Raji (cell line): ENCODE results near the gene TRIM36.

Experiments
- POLR2A ChIP-seq: IDR thresholded peaks from 2 replicates; pipeline ENCODE4 v1.6.1; 2011; ENCODE audit warnings: low read depth, low read length, control low read depth; ENCODE audit not compliant: insufficient read depth

Gene TRIM36

DNA sequence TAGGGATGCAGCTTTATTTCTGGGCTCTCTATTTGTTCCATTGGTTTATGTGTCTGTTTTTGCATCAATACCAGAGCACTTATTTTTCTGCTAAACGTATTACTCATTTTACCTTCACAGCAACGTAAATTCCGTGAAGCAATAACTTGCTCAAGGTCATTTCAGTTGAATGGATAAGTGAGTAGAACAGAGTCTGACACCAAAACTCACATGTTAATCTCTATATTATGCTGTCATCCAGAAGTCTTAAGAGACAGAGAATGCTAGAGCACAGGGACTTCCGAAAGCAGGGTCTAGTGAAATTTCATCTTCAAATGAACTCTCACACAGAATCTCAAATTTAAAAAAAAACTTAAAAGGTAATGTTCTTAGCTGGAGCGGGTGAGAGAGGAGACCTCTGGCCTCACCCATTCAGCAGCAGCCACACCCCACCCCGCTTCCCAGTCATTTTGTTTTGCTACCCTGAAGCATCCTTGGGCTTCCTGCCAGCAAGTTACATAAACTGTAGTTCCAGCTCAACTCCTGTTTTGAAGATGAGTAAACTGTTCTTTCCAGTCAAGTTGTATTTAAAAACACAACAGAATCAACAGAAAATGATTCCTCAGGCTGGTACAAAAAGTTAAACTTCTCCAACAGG lies 69.3 kb downstream of the TRIM36 start:
- TF ChIP-seq POLR2A = no peak

DNA sequence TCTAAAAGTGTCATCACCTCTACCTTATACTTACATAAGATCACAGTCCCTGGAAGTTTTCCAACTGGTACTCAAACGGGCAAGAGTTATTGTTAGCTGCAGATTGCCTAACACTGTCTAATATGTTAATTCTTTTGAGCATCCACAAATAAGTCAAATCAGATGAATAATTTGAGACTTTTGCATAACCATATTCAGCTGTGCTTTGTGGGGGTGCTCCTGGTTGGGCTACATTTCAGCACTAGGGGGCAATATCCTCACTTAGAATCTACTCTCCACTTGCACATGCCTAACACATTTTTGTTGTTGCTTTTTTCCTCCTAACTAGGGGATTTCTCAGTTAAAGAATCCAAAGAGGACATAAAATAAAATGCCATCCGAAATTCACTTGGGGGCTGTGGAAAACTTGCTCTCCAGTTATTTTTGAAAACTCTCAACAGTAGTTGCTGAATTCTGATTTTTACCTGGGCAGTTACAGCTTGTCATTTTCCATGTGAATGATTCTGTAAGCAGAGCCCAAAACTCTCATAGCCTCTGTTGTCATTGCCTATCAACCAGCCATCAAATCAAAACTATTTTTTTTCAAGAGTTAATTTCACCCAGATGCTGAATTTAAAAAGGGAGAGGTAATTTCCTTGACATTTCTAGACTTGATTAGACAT lies 71.5 kb downstream of the TRIM36 start:
- no peak for TF ChIP-seq POLR2A

DNA sequence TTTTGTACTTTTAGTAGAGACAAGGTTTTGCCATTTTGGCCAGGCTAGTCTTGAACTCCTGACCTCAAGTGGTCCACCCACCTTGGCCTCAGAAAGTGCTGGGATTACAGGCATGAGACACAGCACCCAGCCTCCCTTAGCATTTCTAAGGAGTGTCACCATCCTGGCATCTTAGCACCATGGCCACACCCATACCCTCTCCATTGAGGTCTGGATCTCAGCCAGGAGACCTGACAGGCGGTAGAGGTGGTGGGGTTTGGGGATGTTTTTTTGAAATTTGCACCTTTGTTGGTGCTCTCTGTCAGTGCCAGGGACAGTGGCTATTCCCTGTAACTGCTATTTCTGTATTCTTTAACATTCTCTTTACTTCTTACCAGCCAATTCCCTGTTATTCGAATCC lies 72.5 kb downstream of the TRIM36 start:
- no peak for TF ChIP-seq POLR2A

DNA sequence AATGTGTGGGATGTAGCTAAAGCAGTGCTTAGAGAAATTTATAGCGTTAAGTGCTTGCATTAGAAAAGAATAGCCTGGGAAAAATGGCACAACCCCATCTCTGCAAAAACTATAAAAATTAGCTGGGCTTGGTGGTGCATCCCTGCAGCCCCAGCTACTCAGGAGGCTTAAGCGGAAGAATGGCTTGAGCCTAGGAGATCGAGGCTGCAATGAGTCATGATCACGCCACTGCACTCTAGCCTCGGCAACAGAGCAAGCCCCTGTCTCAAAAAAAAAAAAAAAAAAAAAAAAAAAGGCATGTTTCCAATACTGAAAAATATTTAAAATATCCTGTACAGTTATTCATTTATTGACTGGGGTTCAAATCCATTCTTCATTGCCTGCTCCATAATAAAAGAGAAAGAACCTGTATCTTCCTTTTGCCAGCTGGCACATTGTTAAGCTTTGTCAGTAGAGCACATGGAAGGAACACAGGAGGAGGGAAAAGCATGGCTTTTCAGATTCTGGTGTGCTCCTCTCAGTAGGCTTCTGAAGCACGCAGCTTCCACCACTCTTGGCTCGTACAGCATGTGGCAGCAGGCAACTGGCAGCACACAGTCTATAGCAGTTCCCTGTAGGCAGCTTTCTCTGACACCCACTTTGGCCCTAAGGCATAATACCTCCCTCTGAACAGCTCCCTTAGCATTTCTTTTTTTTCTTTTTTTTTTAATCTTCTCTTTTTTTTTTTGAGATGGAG lies 73.5 kb downstream of the TRIM36 start:
- TF ChIP-seq POLR2A = no peak

DNA sequence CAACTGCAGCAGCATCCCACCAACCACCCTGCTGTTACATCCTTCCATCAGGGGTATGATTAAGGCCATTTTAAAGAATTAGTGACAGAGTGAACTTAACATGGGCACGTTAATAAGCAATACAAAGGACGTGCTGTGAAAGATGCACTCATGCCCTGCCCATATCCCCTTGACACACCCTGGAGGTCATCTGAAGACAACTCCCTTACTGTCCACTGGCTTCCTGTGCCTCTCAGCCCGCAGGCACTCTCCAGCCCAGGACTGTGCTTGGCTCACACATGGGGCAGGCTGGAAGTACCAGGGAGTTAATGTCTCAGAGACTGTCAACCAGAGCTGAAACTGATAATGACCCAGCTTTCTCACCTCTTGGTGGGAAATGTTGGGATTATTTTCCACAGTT lies 81.8 kb downstream of the TRIM36 start:
- no peak for TF ChIP-seq POLR2A

DNA sequence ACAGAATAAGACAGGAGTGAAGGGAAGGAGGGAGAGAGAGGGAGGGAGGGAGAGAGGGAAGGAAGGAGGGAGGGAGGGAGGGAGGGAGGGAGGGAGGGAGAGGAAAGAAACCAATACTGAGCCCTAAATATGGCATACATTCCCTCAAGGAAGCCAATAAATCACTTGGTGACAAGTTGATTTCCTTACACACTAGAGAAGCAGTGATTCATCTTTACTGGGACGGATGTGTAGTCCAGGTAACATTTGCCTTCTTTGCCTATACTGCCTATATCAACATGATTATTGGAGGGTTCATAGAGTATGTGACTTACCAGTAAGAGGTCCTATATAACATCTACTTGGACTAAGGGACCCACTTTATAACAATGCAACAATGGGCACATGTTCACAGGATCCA lies 83.2 kb downstream of the TRIM36 start:
- TF ChIP-seq POLR2A = no peak

DNA sequence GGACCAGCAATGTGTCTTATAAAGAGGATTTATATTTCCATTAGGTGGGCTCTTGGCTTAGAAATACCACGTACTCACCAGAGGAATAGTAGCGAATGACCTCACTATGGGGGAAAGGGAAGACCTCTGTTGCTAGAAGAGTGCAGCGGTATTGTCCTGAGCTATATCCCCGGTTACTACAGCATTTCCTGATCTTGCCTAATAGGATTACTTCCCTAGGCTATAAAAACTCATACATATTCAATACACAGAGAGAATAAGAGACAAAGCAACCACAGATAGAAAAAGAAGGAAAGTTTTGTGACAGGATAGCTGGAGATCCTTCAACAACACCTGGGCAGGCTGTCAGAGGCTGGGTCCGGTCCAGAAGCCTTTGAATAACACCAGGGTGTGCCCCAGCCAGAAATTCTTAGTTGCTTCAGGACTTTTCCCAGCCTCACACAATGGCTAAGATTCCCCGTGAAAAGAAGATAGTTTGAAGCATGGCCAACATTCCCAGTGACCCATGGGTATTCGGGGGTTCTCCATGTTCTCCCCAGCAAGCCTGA lies 85.4 kb downstream of the TRIM36 start:
- no peak for TF ChIP-seq POLR2A

DNA sequence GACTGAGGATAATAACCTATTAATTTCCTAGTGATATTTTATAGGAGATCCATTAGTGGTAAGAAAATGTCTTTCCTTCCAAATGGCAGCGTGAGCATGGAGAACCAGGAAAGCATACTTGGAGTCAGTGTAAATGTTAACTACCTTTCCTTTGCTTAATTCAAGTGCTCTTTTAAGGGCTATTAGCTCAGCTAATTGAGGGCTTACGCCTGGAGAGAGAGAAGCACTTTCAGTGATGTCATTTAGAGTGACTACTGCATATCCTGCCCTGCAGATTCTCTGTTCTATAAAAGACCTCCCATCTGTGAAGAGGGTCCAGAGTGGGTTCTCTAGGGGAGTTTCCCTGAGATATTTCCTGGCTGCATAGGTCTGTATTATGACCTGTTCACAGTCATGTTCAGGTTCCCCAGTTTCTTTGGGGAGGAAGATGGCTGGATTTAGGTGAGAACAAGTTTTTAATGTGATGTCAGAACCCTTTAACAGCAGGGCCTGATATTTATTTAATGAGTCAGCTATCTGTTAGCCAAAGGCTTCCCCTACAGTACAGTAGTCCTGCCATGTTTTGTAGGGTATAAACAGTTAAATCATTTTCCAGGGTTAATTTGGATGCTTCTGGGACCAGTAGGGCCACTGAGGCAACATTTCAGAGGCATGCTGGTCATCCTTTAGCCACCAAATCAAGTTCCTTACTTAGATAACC lies 89.6 kb downstream of the TRIM36 start:
- TF ChIP-seq POLR2A = no peak
